Caco-2 (cell line): ENCODE data around the gene PNLDC1. TPM values are rescaled to one million over a fixed set of nuclear protein-coding genes. Genes with fewer than 3 reads are reported as not detected.

Experiments
- BruUV-seq: library from RNA; stranded (reverse); fragments of 400-500 nt; replicated peaks from 2 replicates; lab custom pipeline; 2021; lab: Mats Ljungman, UMichigan
- CTCF ChIA-PET: fragments of 300-600 bp; sonication (Branson Sonifier 250); formaldehyde crosslinking; loops from one replicate; lab custom pipeline; 2022; ENCODE audit warnings: antibody characterized with exemption; lab: Charles Lee
- POLR2A ChIA-PET: fragments of 300-600 bp; sonication (Branson Sonifier 250); formaldehyde crosslinking; loops from one replicate; lab custom pipeline; 2022; ENCODE audit warnings: antibody characterized with exemption; lab: Charles Lee
- DNase-seq, 2 experiments: peaks; one replicate each; pipeline versions ENCODE4 v3.0.0 to v3.0.0-alpha.2; 2020 to 2022
- H3K27me3 ChIP-seq: replicated peaks from 2 replicates; pipeline ENCODE4 v1.6.0; 2011; ENCODE audit warnings: low read length; ENCODE audit not compliant: control insufficient read depth, insufficient read depth
- H3K36me3 ChIP-seq: 2 replicates; pipeline ENCODE4 v1.5.1; 2011; ENCODE audit warnings: low read length; ENCODE audit not compliant: control insufficient read depth, insufficient read depth
- H3K4me1 ChIP-seq: fragments of 250-450 bp; sonication (Bioruptor Pico); 2 replicates; pipeline ENCODE4 v1.5.1; 2020; ENCODE audit warnings: mild to moderate bottlenecking
- H3K4me3 ChIP-seq: 2 replicates; pipeline ENCODE4 v1.5.1; 2011; ENCODE audit warnings: low read depth, mild to moderate bottlenecking, control low read depth, low read length
- H3K9me3 ChIP-seq: fragments of 250-450 bp; sonication (Bioruptor Pico); 2 replicates; pipeline ENCODE4 v1.5.1; 2020; ENCODE audit warnings: mild to moderate bottlenecking, moderate library complexity
- H3K27ac Mint-ChIP-seq: one replicate; pipeline ENCODE4 v1.8.0; 2022; ENCODE audit warnings: mixed read lengths; ENCODE audit not compliant: unreplicated experiment
- H3K27me3 Mint-ChIP-seq: one replicate; pipeline ENCODE4 v1.8.0; 2022; ENCODE audit warnings: mixed read lengths; ENCODE audit not compliant: insufficient read depth, unreplicated experiment
- H3K36me3 Mint-ChIP-seq: one replicate; pipeline ENCODE4 v1.8.0; 2022; ENCODE audit warnings: mild to moderate bottlenecking, mixed read lengths; ENCODE audit not compliant: insufficient read depth, unreplicated experiment
- H3K4me1 Mint-ChIP-seq: one replicate; pipeline ENCODE4 v1.8.0; 2022; ENCODE audit warnings: low read depth, mixed read lengths; ENCODE audit not compliant: unreplicated experiment
- H3K4me3 Mint-ChIP-seq: one replicate; pipeline ENCODE4 v1.8.0; 2022; ENCODE audit warnings: mild to moderate bottlenecking, moderate library complexity, mixed read lengths; ENCODE audit not compliant: unreplicated experiment
- H3K9me3 Mint-ChIP-seq: one replicate; pipeline ENCODE4 v1.8.0; 2022; ENCODE audit warnings: mixed read lengths; ENCODE audit not compliant: unreplicated experiment
- intact Hi-C: fragments of 100-400 bp; cut with micrococcal nuclease; formaldehyde crosslinking; loops from one replicate; pipeline ENCODE4 v1.10.0; 2022; ENCODE audit not compliant: unreplicated experiment
- total RNA-seq: library from RNA; stranded (reverse); gene quantifications from 2 replicates; pipeline ENCODE4 v1.2.3, GENCODE V29; 2022
- TF ChIP-seq, protein P1 (sequence below), 2 experiments: fragments of 200-600 bp in 1 of 2; IDR thresholded peaks; 1 replicate in 1 of 2; 2 replicates in 1 of 2; pipeline versions ENCODE4 v1.5.1 to v1.8.0; 2011 to 2022; ENCODE audit warnings: antibody characterized with exemption in 1 of 2, control low read depth in 1 of 2, inconsistent platforms in 1 of 2, low read depth in 1 of 2, low read length in 1 of 2, mild to moderate bottlenecking in 1 of 2, moderate library complexity in 1 of 2; ENCODE audit not compliant: insufficient read depth in 1 of 2, severe bottlenecking in 1 of 2, unreplicated experiment in 1 of 2

PNLDC1 gene
- total RNA-seq, 1 experiment from 2014 or later = 0.32 TPM

DNA sequence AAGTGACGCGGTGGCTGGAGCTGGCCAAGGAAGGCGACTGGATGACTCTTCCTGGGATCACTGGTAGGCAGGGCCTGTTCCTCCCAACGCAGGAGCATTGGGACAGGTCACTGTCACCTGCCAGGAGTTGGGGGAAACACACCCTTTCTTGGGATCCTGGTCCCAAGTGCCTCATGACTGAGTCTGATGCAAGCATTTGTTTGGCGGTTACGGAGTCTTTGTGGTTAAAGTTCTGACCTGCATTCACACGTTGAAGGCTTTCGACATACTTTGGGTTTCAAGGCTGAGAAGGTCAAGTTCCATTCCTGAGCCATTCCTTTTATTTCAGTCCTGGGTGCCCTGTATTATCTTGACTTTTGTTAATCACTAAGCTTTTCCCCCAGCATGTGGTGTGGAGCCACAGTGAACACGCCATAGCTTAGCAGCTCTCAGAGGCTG lies 6.0 kb downstream of the PNLDC1 start:
- ChIA-PET POLR2A (interaction anchor here (3.2 kb wide), 1 partner anchor 16 kb away, joined by 42 read pairs; the partner anchor contains the start of genes MRPL18 and TCP1), CTCF (interaction anchor here (1.2 kb wide), 1 partner anchor 16 kb away, joined by 7 read pairs; the partner anchor contains the start of genes MRPL18 and TCP1)
- Histone ChIP-seq H3K36me3 (no peaks in the 10 kb centered on the region), H3K4me1 (peaks cover 42% of the 10 kb centered on the region), H3K9me3 (no peaks in the 10 kb centered on the region), H3K4me3 (no peak overlapping the region), H3K27me3 (no peaks in the 10 kb centered on the region)
- peak; percentile 39 to 60 for DNase-seq
- BruUV-seq = no TSS peak
- Mint-ChIP-seq H3K4me1 (peaks cover 26% of the 10 kb centered on the region), H3K9me3 (no peaks in the 10 kb centered on the region), H3K36me3 (peaks cover 13% of the 10 kb centered on the region), H3K27ac (peak overlapping the region; percentile 61), H3K27me3 (no peaks in the 10 kb centered on the region), H3K4me3 (no peak overlapping the region)
- TF ChIP-seq, protein P1, sequence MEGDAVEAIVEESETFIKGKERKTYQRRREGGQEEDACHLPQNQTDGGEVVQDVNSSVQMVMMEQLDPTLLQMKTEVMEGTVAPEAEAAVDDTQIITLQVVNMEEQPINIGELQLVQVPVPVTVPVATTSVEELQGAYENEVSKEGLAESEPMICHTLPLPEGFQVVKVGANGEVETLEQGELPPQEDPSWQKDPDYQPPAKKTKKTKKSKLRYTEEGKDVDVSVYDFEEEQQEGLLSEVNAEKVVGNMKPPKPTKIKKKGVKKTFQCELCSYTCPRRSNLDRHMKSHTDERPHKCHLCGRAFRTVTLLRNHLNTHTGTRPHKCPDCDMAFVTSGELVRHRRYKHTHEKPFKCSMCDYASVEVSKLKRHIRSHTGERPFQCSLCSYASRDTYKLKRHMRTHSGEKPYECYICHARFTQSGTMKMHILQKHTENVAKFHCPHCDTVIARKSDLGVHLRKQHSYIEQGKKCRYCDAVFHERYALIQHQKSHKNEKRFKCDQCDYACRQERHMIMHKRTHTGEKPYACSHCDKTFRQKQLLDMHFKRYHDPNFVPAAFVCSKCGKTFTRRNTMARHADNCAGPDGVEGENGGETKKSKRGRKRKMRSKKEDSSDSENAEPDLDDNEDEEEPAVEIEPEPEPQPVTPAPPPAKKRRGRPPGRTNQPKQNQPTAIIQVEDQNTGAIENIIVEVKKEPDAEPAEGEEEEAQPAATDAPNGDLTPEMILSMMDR (IDR thresholded peaks at IDR 0.05; ENCODE audit: insufficient read depth in 1 of 2, low read depth in 1 of 2, low read length in 1 of 2, severe bottlenecking in 1 of 2, unreplicated experiment in 1 of 2) = no peak
- intact Hi-C loops = loop anchor here (5.0 kb wide), 2 partner anchors 46 to 101 kb away; no protein-coding TSS in a partner anchor

DNA sequence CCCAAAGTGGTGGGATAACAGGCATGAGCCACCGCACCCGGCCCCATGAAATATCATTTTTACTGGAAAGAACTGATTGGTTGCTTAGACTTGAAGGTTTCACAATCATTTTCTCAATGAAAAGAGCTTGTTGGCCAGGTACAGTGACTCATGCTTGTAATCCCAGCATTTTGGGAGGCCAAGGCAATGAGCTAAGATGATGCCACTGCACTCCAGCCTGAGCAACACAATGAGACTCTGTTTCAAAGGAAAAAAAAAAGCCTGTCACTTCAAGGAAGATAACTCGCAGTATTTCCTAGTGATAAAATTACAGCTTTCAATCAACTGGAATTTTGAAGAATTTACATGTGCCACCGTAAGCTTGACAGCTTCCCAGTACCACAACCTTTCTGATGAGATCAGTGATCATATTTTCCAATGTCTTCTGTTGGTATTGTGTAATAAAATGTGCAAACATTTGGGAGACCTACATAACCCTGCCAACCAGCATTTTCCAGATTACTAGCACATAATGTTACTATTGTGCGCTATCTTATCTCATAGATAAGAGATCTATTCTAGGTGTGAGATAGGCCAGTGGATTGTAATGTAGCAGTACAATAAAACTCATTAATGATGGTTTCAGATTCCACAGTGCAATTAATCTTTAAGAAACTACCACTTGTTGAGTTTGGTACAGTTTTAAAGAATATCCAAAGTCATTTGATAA lies 7.2 kb downstream of the PNLDC1 start:
- Mint-ChIP-seq H3K27ac (peak overlapping the region; percentile 81), H3K9me3 (no peaks in the 10 kb centered on the region), H3K36me3 (peaks cover 10% of the 10 kb centered on the region), H3K4me3 (peak overlapping the region; percentile 27), H3K4me1 (peaks cover 27% of the 10 kb centered on the region), H3K27me3 (no peaks in the 10 kb centered on the region)
- BruUV-seq = TSS peak; percentile 34
- CTCF ChIA-PET = interaction anchor here (0.5 to 1.2 kb wide), 6 partner anchors 17 to 1118 kb away, joined by 3 to 7 read pairs (median 3); partner anchors contain the start of genes MRPL18 and TCP1
- POLR2A ChIA-PET = interaction anchor here (0.5 to 3.2 kb wide), 4 partner anchors 14 to 585 kb away, joined by 3 to 42 read pairs (median 8); partner anchors contain the start of genes MRPL18, TCP1 and WTAP
- TF ChIP-seq, protein P1 (IDR thresholded peaks at IDR 0.05; ENCODE audit: insufficient read depth in 1 of 2, low read depth in 1 of 2, low read length in 1 of 2, severe bottlenecking in 1 of 2, unreplicated experiment in 1 of 2) = no peak
- Histone ChIP-seq H3K36me3 (no peaks in the 10 kb centered on the region), H3K27me3 (no peaks in the 10 kb centered on the region), H3K9me3 (no peaks in the 10 kb centered on the region), H3K4me3 (no peak overlapping the region), H3K4me1 (peaks cover 42% of the 10 kb centered on the region)
- intact Hi-C loops = loop anchor here (1.0 to 5.0 kb wide), 4 partner anchors 17 to 100 kb away; partner anchors contain the start of genes ACAT2 and MRPL18
- DNase-seq = peak; percentile 69 to 71

DNA sequence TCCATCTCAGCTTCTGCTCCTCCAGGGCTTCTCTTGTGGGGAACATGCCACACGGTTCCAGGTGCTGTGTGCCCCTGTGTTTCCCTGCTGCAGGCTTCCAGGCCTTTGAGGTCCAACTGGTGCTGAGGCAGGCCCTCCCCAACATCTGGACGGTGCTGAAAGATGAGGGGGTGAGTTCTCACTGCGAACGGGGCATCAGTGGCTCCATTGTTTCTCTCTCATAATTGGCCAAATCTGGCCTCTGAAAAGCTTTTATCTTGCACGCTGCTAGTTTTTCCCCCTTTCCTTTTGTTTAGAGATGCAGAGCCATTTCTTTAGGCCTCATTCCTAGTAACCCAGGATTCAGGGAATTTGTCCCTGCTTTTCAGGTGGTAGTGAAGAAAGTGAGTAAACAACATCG lies 8.6 kb downstream of the PNLDC1 start:
- DNase-seq = no peak
- Mint-ChIP-seq H3K9me3 (no peaks in the 10 kb centered on the region), H3K27me3 (no peaks in the 10 kb centered on the region), H3K4me3 (no peak overlapping the region), H3K36me3 (peaks cover 10% of the 10 kb centered on the region), H3K27ac (peak overlapping the region; percentile 71), H3K4me1 (peaks cover 21% of the 10 kb centered on the region)
- intact Hi-C loops = loop anchor here (5.0 kb wide), 2 partner anchors 44 to 99 kb away; no protein-coding TSS in a partner anchor
- Histone ChIP-seq H3K27me3 (no peaks in the 10 kb centered on the region), H3K36me3 (no peaks in the 10 kb centered on the region), H3K9me3 (no peaks in the 10 kb centered on the region), H3K4me3 (no peak overlapping the region), H3K4me1 (peaks cover 42% of the 10 kb centered on the region)
- ChIA-PET CTCF (interaction anchor here (0.7 kb wide), 1 partner anchor 1195 kb away, joined by 3 read pairs; no protein-coding TSS in a partner anchor), POLR2A (interaction anchor here (0.6 kb wide), 1 partner anchor 243 kb away, joined by 7 read pairs; no protein-coding TSS in a partner anchor)
- TF ChIP-seq, protein P1 (IDR thresholded peaks at IDR 0.05; ENCODE audit: insufficient read depth in 1 of 2, low read depth in 1 of 2, low read length in 1 of 2, severe bottlenecking in 1 of 2, unreplicated experiment in 1 of 2) = no peak
- BruUV-seq = no TSS peak
